Measurements from ENCODE around the gene ZNF777.

ZNF777 gene

DNA sequence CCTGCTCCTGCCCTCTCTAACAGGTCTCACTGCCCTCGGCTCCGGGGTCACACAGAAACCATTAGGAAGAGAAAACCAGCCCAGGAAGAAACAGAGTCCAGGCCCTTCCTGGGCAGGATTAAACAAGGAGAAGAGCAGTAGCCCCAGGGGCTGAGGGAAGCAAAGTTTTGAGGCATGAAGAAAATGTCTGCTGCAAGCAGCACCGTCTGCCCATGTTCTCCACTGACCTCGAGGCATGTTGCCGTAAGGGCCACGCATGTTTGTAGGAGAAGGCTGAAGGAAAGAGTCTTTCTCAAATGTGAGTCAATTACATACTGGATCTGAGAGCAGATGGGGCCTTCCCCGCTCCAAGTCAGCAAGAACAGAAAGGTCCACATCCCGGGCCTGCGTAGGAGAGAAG lies 32.5 kb upstream of the ZNF777 start:
- Histone ChIP-seq H3K36me3 (ENCODE audit: low read length) (no peaks in the 10 kb centered on the region), H3K79me2 (ENCODE audit: insufficient read depth, low read length) (peaks cover 14% of the 10 kb centered on the region; the same call in 1 of the 2 replicates), H3K27me3 (ENCODE audit: low read length) (no peaks in the 10 kb centered on the region), H3K9me2 (replicated peaks; ENCODE audit: insufficient read depth, low read length) (no peaks in the 10 kb centered on the region), H3K27ac (ENCODE audit: low read depth, low read length) (no peak overlapping the region), H3K4me2 (ENCODE audit: low read depth, low read length, poor library complexity, severe bottlenecking) (no peak overlapping the region), H2AFZ (ENCODE audit: low read depth, low read length, severe bottlenecking) (no peak overlapping the region), H4K20me1 (ENCODE audit: low read depth, low read length) (no peaks in the 10 kb centered on the region), H3K9me3 (ENCODE audit: insufficient read depth, low read length) (no peaks in the 10 kb centered on the region), H3K9ac (ENCODE audit: low read length) (no peak overlapping the region), H3K4me3 (ENCODE audit: insufficient read depth, low read length, poor library complexity, severe bottlenecking) (no peak overlapping the region), H3F3A (ENCODE audit: insufficient read depth) (0 out of 2 replicates have a peak, but pooled peaks cover under 1% of the 10 kb centered on the region)
- TF ChIP-seq, protein P1, sequence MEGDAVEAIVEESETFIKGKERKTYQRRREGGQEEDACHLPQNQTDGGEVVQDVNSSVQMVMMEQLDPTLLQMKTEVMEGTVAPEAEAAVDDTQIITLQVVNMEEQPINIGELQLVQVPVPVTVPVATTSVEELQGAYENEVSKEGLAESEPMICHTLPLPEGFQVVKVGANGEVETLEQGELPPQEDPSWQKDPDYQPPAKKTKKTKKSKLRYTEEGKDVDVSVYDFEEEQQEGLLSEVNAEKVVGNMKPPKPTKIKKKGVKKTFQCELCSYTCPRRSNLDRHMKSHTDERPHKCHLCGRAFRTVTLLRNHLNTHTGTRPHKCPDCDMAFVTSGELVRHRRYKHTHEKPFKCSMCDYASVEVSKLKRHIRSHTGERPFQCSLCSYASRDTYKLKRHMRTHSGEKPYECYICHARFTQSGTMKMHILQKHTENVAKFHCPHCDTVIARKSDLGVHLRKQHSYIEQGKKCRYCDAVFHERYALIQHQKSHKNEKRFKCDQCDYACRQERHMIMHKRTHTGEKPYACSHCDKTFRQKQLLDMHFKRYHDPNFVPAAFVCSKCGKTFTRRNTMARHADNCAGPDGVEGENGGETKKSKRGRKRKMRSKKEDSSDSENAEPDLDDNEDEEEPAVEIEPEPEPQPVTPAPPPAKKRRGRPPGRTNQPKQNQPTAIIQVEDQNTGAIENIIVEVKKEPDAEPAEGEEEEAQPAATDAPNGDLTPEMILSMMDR (IDR thresholded peaks at IDR 0.05; ENCODE audit: insufficient read depth, low read length, poor library complexity, severe bottlenecking): no peak
- no peak for TF ChIP-seq EZH2phosphoT487 (conservative IDR thresholded peaks at IDR 0.05; ENCODE audit: low read length)

DNA sequence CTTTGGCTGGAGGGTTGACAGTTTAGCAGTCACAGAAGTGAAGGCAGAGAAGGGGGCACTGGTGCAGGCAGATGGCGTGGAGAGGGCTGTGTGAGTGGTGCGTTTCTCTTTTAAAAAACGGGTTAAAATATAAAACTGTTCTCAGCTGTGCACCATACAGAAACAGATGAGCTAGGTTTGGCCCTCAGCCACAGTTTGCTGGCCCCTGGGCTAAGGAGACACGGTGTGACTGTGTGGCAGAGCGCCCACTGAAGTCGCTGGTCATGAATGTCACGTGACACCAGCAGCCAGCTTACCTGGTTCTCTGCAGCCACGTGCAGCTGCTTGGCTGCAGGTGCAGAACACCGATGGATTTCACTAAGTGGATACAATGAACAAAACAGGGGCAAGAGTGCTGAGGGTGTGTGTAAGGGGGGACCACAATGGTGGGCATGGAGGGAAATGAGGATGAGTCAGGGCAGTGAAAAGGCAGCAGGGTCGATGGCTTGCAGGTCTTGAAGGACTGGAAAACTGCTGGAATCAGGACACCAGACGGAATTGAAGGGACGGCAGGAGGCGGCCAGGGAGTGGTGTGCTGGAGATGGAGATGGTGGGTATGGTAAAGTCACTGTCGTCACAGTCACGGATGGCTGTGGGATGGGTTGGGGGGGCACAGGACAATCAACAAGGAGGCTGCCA lies 29.4 kb upstream of the ZNF777 start:
- H3K4me2 ChIP-seq (ENCODE audit: low read depth, low read length, poor library complexity, severe bottlenecking): no peak overlapping the region
- no peaks in the 10 kb centered on the region for H3K9me3 ChIP-seq (ENCODE audit: insufficient read depth, low read length)
- no peaks in the 10 kb centered on the region for H4K20me1 ChIP-seq (ENCODE audit: low read depth, low read length)
- no peaks in the 10 kb centered on the region for H3K79me2 ChIP-seq (ENCODE audit: insufficient read depth, low read length)
- no peaks in the 10 kb centered on the region for H3K27me3 ChIP-seq (ENCODE audit: low read length)
- H2AFZ ChIP-seq (ENCODE audit: low read depth, low read length, severe bottlenecking): no peak overlapping the region
- H3K4me3 ChIP-seq (ENCODE audit: insufficient read depth, low read length, poor library complexity, severe bottlenecking): no peak overlapping the region
- H3K9ac ChIP-seq (ENCODE audit: low read length): no peak overlapping the region
- TF ChIP-seq, protein P1 (IDR thresholded peaks at IDR 0.05; ENCODE audit: insufficient read depth, low read length, poor library complexity, severe bottlenecking): no peak
- no peak for TF ChIP-seq EZH2phosphoT487 (conservative IDR thresholded peaks at IDR 0.05; ENCODE audit: low read length)
- peaks cover 5% of the 10 kb centered on the region; the same call in 1 of the 2 replicates for H3K36me3 ChIP-seq (ENCODE audit: low read length)
- H3F3A ChIP-seq (ENCODE audit: insufficient read depth): no peaks in the 10 kb centered on the region
- H3K9me2 ChIP-seq (replicated peaks; ENCODE audit: insufficient read depth, low read length): no peaks in the 10 kb centered on the region
- no peak overlapping the region for H3K27ac ChIP-seq (ENCODE audit: low read depth, low read length)

DNA sequence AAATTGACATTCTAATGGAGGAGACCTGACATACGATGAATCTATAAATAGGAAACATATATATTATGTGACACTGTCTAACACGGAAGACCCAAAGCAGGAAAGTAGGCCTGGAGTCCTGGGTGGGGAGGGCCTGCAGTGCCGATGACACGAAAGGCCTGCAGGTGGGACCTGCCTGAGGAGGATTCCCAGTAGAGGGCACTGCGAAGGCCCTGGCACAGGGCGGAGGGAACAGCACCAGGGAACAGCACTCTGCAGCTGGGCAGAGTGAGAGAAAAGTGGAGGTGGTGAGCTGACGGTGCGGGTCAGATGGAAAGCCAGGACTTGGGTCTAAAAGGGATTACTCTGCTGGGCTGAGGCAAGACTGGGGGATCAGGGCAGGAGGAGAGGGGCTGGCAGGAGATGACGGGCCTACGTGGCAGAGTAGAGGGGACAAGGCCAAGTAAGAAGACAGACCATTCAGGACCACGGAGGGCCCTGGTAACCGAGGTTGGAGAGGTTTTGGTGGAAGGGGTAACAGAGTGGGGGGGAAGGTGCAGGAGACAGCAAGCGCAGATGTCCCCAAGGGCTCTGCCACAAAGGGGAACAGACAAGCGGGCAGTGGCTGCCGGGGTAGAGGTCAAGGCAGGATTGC lies 28.6 kb upstream of the ZNF777 start:
- TF ChIP-seq, protein P1 (IDR thresholded peaks at IDR 0.05; ENCODE audit: insufficient read depth, low read length, poor library complexity, severe bottlenecking): no peak
- no peak for TF ChIP-seq EZH2phosphoT487 (conservative IDR thresholded peaks at IDR 0.05; ENCODE audit: low read length)
- H3K4me2 ChIP-seq (ENCODE audit: low read depth, low read length, poor library complexity, severe bottlenecking): no peak overlapping the region
- no peak overlapping the region for H3K9ac ChIP-seq (ENCODE audit: low read length)
- no peaks in the 10 kb centered on the region for H3F3A ChIP-seq (ENCODE audit: insufficient read depth)
- H3K27ac ChIP-seq (ENCODE audit: low read depth, low read length): no peak overlapping the region
- H3K9me2 ChIP-seq (replicated peaks; ENCODE audit: insufficient read depth, low read length): no peaks in the 10 kb centered on the region
- H3K36me3 ChIP-seq (ENCODE audit: low read length): peaks cover 5% of the 10 kb centered on the region; the same call in 1 of the 2 replicates
- H3K79me2 ChIP-seq (ENCODE audit: insufficient read depth, low read length): no peaks in the 10 kb centered on the region
- no peaks in the 10 kb centered on the region for H3K9me3 ChIP-seq (ENCODE audit: insufficient read depth, low read length)
- H3K4me3 ChIP-seq (ENCODE audit: insufficient read depth, low read length, poor library complexity, severe bottlenecking): no peak overlapping the region
- no peaks in the 10 kb centered on the region for H4K20me1 ChIP-seq (ENCODE audit: low read depth, low read length)
- no peaks in the 10 kb centered on the region for H3K27me3 ChIP-seq (ENCODE audit: low read length)
- H2AFZ ChIP-seq (ENCODE audit: low read depth, low read length, severe bottlenecking): no peak overlapping the region

Data from SU-DHL-6 (cell line).